Measurements from ENCODE around the gene ENPEP.

GRCh38 chr4:110550260-110550659, 74.3 kb downstream of the ENPEP start:
- TF ChIP-seq CTCF (conservative IDR thresholded peaks at IDR 0.05) (no peak), ZFX (IDR thresholded peaks at IDR 0.05) (no peak)

Data from C4-2B (cell line).